HG03045 (cell line): ENCODE data around the gene H1-8.
"Not testable (repeated sequence)": the region's sequence is repeated elsewhere in the genome, so short reads cannot be mapped to it uniquely, and the experiment has no call there.

Source experiments
- ATAC-seq: cut with Tn5 transposase; IDR thresholded peaks from one replicate; pipeline ENCODE4 v1.9.1; 2021; ENCODE audit warnings: mild to moderate bottlenecking, moderate library complexity; ENCODE audit not compliant: unreplicated experiment

The H1-8 gene

DNA sequence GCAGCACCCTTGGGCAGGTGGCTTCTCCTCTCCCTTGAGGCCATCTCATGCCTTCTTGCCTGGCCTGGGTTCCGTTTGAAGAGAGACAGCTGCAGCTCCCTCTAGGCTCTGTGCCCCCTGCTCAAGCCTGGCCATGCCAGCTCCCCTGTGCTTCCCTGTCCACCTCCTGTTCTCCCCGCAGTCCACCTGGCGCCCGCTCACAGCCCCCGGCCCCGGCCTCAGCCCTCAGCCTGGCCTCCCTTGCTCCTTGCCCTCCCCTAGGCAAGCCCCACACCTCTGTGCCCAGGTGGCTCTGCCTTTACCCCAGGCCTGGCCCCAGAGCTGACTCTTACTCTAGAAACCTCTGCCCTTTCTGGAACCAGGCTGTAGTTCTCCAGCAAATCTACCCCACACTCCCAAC is 28.4 kb upstream of the H1-8 start:
- no peak for ATAC-seq

DNA sequence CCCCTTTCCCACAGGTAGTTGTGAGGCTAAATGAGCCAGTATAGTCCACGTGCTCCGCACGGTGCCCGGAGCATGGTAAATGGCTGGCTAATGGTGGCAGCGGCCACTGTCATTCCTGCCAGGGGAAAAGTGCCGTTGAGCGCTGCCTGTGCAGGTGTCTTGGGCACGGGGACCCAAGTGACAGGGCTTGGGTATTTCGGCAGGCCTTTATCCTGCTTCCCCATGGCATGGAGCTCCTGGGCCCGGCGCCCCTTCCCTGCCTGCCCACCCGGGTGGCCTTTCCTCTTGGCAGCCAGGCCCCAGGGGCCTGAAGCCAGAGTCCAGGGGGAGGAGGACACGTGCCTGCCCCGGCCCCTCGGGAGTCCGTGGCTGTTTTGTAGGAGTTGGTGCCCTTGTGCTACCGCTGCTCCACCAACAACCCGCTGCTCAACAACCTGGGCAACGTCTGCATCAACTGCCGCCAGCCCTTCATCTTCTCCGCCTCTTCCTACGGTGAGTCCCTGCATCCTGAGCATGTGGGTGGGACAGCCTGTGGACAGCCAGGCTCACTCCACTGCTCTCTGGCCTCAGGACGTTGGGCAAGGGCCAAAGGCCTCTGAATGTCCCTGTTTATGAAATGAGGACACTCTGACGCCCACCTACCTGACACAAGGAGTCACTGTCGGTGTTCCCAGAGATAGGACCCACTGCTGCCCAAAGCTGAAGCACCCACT is 27.7 kb upstream of the H1-8 start:
- not testable (repeated sequence) for ATAC-seq

DNA sequence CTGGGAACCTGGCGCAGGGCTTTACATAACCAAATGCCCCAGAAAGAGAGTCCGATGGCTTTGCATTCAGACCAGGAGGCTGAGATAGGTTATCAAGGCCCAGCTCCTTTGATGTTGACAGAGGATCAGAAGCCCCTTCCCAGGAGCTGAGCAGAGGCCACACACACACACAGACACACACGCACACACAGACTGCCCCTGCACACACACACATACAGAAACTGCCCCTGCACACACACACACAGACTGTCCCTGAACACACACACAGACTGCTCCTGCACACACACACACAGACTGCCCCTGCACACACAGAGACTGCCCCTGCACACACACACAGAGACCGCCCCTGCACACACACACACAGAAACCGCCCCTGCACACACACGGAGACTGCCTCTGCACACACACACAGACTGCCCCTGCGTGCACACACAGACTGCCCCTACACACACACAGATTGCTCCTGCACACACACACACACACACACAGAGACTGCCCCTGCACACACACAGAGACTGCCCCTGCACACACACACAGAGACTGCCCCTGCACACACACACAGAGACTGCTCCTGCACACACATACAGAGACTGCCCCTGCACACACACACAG is 27.0 kb upstream of the H1-8 start:
- not testable (repeated sequence) for ATAC-seq

DNA sequence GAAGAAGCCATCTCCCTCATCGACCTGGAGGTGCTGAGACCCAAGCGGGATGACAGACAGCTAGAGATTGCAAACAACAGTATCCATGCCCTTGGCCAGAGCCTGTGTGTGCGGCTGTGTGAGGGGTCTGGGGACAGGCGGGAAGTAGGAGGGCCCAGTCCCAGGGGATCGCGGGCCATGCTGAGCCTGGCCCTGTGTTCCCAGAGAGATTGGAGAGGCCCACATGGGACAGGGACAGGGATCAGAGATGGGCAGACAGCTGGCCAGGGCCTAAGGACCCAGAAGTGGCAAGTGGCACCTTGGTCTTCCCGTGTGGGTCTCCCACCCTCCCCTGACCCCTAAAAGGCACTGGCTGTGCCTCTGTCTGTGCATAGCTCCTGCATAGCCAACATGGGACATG is 25.5 kb upstream of the H1-8 start:
- ATAC-seq, result no peak

DNA sequence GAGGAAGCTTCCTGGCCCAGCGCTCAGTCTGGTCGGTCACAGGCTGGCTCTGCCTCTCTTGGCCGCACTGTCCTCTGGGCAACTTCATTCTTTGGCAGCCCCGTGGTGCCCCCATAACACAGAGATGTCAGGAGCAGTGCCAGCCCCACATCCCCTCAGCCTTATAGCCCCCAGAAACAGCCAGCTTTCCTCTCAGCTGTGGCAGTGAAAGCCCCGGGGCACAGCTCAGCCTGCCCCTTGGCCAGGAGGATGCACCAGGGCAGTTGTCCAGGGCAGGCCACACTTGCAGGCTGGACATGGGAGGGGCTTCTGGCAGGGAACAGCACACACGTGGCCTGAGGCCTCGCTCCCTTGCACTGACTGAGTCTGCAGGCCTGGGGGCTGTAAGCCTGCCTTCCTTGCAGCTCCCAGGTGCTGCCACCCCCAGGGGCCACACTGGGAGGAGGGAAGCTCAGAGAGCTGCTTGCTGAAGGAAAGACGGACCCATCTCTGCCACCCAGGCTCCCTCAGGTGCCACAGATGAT is 24.9 kb upstream of the H1-8 start:
- no peak for ATAC-seq

DNA sequence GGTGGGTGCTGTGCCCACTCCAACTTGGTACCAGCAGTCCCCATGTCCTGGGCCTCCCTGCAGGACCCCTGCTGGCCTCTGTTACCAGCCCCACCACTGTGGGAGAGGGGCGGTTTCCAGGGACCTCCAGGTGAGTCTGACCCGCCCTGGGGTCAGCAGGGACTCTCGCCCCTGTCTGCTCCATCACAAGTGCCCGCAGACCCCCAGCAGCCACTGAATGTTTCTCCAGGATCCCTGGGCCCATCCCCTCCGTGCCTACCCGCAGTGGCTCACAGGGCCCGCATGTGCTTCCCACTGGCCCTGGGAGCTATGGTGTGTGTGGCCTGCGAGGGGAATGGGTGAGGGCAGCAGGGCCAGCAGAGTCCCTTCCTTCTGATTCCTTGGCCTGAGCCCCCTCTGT is 24.4 kb upstream of the H1-8 start:
- ATAC-seq, result no peak

DNA sequence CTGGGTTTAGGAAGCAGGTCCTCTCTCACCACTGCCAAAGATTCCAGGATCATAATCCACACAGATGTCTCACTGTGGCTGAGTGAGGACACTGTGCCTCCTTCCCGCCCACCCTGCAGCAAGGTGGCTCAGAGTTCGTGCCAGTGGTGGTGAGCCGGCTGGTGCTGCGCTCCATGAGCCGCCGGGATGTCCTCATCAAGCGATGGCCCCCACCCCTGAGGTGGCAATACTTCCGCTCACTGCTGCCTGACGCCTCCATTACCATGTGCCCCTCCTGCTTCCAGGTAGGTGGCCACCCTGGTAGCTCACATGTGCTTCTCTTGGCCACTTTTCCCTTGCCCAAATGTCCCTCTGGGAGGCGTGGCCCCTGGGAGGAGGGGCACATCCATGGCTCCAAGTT is 23.5 kb upstream of the H1-8 start:
- ATAC-seq, result no peak

DNA sequence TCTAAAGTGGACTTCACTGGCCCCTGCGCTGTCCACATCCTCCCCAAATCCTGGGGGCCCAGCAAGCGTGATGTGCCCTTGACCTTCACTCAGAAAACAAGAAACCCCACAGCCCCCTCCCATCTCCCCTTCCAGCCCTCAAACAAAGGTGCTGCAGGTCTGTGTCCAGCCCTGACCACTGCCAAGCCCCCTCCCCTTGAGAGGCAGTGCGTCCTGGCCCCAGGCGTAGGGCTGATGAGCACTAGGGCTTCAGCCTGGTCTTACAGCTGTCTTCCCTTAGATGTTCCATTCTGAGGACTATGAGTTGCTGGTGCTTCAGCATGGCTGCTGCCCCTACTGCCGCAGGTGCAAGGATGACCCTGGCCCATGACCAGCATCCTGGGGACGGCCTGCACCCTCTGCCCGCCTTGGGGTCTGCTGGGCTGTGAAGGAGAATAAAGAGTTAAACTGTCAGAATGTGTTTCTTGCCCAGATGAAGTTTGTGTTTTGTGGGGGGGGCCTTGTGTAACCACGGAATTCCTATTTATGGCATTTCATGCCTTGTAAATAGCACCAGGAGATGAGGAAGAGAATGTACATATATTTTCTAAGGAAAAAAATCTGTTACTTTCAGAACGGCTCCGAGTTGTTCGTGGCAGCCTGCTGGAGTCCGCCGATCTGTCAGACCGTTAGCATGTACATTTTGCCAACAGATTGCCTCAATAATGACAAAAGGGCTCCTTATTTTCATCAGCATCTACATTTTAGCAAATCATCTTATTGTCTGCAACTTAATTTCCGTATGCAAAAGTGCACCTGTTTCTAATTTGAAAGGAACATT is 22.9 kb upstream of the H1-8 start:
- no peak for ATAC-seq

DNA sequence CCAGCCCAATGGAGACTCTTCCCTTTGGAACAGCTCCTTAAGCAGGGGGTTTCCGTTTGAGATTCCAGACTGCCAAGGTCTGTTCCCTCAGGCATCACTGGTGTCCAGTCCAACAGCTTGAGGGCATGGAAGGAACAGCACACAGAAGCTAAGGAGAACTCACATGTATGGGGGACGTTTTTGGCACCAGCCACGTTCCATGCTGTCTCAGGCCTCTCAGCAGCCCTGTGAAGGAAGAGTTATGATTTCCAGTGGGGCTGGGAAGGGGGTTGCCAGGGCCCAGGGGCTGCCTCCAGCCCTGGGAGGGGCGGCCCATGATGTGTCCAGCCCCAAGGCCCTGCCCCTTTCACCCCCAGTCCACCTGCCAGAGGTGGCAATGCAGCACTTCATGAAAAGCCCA is 22.0 kb upstream of the H1-8 start:
- ATAC-seq, result no peak

DNA sequence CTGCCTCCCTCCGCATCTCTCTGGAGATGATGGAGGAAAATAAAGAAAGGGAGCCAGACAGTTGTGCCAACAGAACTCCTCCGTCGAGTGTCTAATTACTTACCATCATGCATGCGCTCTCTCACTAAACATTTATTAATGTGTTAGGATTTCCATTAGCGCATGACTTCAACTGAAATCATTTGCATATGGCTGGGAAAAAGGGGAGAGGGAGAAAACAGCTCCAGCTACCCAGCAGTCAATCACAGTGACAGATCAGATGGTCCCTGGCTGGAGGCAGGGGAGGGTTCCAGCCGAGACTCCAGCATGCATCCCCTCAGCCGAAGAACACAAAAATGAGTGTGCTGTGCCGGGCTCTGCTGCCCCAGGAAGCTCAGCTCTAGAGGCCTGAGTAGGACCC is 21.4 kb upstream of the H1-8 start:
- ATAC-seq, result no peak

DNA sequence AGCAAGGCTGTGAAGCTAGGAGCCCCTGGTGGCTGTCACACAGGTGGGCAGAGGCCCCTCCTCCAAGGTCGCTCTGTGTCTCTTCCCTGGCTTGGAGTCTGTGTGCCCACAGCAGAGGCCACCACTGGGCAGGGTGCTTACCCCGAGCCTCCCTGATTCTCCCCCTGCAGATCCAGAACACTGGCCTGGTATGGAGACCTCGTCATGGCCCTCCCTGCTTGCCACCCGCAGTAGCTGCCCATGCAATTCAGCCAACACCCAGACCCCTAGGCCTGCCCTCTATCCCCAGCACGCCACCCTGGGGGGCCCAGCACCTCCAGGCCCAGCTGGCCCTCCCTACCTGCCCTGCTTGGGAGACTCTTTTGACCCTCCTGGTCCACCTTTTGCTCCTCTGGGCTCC is 20.0 kb upstream of the H1-8 start:
- ATAC-seq, result no peak

DNA sequence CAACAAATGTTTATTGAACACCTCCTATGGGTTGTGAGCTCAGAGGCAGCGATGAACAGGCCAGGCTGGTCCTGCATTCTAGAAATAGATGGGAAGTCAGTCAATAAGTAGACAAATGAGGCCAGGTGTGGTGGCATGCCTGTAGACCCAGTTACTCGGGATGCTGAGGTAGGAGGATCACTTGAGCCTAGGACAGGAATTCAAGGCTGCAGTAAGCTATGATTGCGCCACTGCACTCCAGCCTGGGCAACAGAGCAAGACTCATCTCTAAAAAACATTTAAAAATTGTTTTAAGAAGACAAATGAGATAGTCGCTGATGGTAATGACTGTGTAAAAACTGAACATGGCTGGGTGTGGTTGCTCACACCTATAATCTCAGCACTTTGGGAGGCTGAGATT is 18.9 kb upstream of the H1-8 start:
- no peak for ATAC-seq

DNA sequence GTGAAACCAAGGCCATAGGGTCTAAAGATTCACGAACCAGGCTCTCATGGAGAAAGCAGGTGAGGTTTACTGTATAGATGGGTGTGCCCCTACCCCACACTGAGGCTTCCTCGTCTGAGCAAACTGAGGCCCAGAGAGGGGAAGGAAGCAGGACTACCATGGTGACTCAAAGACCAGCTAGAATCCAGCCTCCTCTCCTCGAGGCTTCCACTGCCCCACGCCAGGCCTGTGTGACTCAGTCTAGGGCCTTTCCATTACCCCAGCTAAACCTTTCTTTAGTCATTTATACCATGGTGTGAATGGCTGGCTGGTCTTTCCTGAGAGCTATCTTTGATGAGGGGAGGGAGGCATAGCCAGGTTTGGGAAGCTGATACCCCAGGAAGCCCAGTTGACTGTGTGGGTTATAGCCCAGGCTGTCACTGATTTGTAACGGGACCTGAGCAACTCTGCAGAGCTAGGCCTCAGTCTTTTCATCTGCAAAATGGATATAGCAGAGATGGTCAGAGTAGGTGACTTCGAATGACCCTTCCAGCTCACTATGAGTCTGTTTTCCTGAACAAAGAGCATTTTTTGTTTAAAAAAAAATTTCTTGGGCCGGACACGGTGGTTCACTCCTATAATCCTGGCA is 17.5 kb upstream of the H1-8 start:
- ATAC-seq, result no peak

DNA sequence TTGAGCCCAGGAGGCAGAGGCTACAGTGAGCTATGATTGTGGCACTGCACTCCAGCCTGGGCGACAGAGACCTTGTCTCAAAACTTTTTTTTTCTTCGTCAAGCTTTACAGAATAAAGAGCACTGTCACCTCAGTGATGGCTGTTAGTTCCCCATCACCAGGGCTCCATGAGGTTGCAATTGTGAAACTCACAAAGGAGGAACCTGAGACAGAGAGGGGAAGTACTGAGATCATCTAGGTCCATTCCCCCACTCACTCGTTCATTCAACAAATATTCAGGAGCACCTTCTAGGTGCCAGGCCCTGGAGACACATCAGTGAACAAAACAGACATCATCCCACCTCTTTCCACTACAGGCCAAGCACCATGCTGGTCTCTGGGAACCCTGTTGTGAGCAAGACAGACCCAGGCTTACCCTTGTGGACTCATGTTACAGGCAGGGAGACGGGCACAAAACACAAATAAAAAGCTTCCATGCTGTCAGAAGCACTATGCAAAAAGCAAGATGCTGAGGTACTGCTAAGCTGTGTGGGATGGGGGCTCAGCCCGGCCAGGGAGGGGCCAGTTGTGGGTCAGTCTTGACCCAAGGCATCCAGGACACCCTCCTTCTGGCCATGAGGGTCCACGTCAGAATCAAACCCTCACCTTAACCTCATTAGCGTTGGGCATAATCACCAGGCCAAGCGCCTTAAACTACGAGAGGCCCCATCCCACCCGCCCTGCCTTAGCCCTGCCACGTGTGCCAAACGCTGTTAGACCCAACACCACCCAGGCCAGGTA is 16.7 kb upstream of the H1-8 start:
- peak; percentile 64 for ATAC-seq

DNA sequence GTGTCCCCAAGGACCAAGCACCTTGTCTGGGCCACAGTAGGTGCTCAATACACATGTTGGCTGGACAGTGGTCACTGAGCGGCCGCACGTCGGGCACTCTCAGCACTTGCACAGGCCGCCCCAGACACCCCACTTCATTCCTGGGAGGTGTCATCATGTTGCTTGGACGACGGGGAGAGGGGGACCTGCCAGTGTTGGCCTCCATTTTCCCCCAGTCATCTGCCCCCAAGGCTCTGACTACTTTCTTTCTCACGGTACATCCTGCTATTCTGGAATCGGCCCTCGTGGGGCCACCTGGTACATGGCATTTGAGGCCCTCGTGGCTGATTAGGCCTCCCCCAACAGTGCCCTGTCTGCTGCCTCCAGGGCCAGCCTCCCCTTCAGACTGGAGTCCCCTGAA is 15.7 kb upstream of the H1-8 start:
- ATAC-seq, result no peak

DNA sequence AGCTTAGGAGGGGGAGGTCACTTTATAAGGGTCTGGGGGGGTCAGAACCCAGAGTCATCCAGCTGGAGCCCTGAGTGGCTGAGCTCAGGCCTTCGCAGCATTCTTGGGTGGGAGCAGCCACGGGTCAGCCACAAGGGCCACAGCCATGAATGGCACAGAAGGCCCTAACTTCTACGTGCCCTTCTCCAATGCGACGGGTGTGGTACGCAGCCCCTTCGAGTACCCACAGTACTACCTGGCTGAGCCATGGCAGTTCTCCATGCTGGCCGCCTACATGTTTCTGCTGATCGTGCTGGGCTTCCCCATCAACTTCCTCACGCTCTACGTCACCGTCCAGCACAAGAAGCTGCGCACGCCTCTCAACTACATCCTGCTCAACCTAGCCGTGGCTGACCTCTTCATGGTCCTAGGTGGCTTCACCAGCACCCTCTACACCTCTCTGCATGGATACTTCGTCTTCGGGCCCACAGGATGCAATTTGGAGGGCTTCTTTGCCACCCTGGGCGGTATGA is 14.3 kb upstream of the H1-8 start, which contains the start of gene RHO:
Gene RHO (plus strand): TSS at position 51 of the 512 bp plus-strand sequence. CDS start 95 bp downstream, at position 146.
- no peak for ATAC-seq

DNA sequence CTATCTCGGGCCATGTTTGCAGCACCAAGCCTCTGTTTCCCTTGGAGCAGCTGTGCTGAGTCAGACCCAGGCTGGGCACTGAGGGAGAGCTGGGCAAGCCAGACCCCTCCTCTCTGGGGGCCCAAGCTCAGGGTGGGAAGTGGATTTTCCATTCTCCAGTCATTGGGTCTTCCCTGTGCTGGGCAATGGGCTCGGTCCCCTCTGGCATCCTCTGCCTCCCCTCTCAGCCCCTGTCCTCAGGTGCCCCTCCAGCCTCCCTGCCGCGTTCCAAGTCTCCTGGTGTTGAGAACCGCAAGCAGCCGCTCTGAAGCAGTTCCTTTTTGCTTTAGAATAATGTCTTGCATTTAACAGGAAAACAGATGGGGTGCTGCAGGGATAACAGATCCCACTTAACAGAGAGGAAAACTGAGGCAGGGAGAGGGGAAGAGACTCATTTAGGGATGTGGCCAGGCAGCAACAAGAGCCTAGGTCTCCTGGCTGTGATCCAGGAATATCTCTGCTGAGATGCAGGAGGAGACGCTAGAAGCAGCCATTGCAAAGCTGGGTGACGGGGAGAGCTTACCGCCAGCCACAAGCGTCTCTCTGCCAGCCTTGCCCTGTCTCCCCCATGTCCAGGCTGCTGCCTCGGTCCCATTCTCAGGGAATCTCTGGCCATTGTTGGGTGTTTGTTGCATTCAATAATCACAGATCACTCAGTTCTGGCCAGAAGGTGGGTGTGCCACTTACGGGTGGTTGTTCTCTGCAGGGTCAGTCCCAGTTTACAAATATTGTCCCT is 13.4 kb upstream of the H1-8 start:
- no peak for ATAC-seq

DNA sequence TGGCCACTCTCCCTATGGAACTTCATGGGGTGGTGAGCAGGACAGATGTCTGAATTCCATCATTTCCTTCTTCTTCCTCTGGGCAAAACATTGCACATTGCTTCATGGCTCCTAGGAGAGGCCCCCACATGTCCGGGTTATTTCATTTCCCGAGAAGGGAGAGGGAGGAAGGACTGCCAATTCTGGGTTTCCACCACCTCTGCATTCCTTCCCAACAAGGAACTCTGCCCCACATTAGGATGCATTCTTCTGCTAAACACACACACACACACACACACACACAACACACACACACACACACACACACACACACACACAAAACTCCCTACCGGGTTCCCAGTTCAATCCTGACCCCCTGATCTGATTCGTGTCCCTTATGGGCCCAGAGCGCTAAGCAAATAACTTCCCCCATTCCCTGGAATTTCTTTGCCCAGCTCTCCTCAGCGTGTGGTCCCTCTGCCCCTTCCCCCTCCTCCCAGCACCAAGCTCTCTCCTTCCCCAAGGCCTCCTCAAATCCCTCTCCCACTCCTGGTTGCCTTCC is 12.7 kb upstream of the H1-8 start:
- ATAC-seq, result no peak

DNA sequence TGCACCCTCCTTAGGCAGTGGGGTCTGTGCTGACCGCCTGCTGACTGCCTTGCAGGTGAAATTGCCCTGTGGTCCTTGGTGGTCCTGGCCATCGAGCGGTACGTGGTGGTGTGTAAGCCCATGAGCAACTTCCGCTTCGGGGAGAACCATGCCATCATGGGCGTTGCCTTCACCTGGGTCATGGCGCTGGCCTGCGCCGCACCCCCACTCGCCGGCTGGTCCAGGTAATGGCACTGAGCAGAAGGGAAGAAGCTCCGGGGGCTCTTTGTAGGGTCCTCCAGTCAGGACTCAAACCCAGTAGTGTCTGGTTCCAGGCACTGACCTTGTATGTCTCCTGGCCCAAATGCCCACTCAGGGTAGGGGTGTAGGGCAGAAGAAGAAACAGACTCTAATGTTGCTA is 12.2 kb upstream of the H1-8 start:
- no peak for ATAC-seq
